ENCODE data around the gene PTK6.

GRCh38 chr20:63561624-63562396, 24.6 kb upstream of the PTK6 start:
- TF ChIP-seq CTCF (IDR thresholded peaks at IDR 0.05; ENCODE audit: insufficient read depth, low read length) (no peak), GABPA (IDR thresholded peaks at IDR 0.05; ENCODE audit: low read depth) (no peak)
